HFFc6 (cell line): ENCODE measurements around the gene ME2. TPM values are rescaled to one million over a fixed set of nuclear protein-coding genes. Genes with fewer than 3 reads are reported as not detected.

Source experiments
- DNase-seq: peaks from one replicate; pipeline ENCODE4 v3.0.0-alpha.2; 2018
- H3K27ac Mint-ChIP-seq: 2 replicates; pipeline ENCODE4 v1.8.0; 2020; ENCODE audit warnings: mild to moderate bottlenecking, mixed read lengths
- H3K27me3 Mint-ChIP-seq: 2 replicates; pipeline ENCODE4 v1.8.0; 2021; ENCODE audit warnings: mild to moderate bottlenecking, moderate library complexity, mixed read lengths; ENCODE audit not compliant: insufficient read depth
- H3K36me3 Mint-ChIP-seq: 2 replicates; pipeline ENCODE4 v1.8.0; 2021; ENCODE audit warnings: low read depth, mixed read lengths
- H3K4me1 Mint-ChIP-seq: 2 replicates; pipeline ENCODE4 v1.8.0; 2020; ENCODE audit warnings: low read depth, mixed read lengths
- H3K4me3 Mint-ChIP-seq: 2 replicates; pipeline ENCODE4 v1.8.0; 2020; ENCODE audit warnings: mild to moderate bottlenecking, moderate library complexity, mixed read lengths
- H3K9me3 Mint-ChIP-seq: 2 replicates; pipeline ENCODE4 v1.8.0; 2020; ENCODE audit warnings: mild to moderate bottlenecking, mixed read lengths
- total RNA-seq, 6 experiments: library from RNA; stranded (reverse); fragmentation: NEBNext Ultra II Directional; extraction: Animal tissue kit (Norgen Biotek cat#: 25700); gene quantifications; 2 replicates in 1 of 6; 3 replicates in 5 of 6; pipeline ENCODE4 v1.2.3, GENCODE V29; 2021
- TF ChIP-seq, protein P1 (sequence below): fragments of 200-600 bp; sonication (generic); IDR thresholded peaks from 2 replicates; pipeline ENCODE4 v1.5.0; 2021; ENCODE audit warnings: antibody characterized with exemption, mild to moderate bottlenecking

ME2 gene
- total RNA-seq, 6 experiments from 2014 or later: 34.6 to 43.4 (median 38.7) TPM

DNA sequence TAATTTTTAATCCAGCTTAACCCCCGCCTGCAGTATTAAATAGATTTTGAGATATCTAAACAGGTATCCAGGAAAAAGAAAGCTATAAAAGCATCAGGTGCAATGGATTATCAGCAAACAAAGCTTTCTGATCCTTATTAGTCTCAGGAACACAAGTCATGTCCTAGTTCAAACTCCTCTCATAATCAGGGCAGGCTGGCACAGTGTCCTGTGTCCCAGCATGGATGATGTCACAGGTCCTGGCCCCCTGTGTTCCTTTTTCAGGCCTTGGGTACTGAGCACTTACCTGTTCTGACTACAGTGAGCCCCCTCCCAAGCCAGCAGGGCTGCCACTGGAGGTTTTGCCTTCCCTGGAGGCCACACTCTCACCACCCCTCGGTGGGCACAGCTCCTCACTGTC lies 39.6 kb upstream of the ME2 start:
- H3K4me3 Mint-ChIP-seq: no peak overlapping the region
- H3K4me1 Mint-ChIP-seq: peaks cover 23% of the 10 kb centered on the region
- no peak overlapping the region for H3K27ac Mint-ChIP-seq
- TF ChIP-seq, protein P1, sequence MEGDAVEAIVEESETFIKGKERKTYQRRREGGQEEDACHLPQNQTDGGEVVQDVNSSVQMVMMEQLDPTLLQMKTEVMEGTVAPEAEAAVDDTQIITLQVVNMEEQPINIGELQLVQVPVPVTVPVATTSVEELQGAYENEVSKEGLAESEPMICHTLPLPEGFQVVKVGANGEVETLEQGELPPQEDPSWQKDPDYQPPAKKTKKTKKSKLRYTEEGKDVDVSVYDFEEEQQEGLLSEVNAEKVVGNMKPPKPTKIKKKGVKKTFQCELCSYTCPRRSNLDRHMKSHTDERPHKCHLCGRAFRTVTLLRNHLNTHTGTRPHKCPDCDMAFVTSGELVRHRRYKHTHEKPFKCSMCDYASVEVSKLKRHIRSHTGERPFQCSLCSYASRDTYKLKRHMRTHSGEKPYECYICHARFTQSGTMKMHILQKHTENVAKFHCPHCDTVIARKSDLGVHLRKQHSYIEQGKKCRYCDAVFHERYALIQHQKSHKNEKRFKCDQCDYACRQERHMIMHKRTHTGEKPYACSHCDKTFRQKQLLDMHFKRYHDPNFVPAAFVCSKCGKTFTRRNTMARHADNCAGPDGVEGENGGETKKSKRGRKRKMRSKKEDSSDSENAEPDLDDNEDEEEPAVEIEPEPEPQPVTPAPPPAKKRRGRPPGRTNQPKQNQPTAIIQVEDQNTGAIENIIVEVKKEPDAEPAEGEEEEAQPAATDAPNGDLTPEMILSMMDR: no peak
- peaks cover 16% of the 10 kb centered on the region for H3K27me3 Mint-ChIP-seq
- no peaks in the 10 kb centered on the region for H3K36me3 Mint-ChIP-seq
- H3K9me3 Mint-ChIP-seq: no peaks in the 10 kb centered on the region
- DNase-seq: no peak

DNA sequence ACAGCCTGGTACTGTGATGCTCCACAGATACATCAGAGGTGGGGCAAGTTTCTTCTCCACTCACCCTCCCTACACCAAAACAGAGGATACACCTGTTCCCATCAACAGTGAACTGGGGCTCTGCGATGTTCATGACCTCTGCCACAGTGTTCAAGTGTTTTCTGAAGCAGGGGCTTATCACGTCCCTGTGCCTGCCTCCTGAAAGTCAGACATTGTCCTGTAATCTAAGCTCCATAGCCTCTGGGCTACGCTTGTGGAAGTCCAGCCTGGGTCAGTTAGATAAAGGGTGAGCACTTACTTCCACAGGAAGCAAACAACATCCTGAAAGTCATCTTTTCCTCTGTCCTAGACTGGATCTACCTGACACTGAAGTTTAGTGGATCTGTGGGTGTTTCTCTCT lies 38.9 kb upstream of the ME2 start:
- DNase-seq: no peak
- Mint-ChIP-seq H3K27me3 (peaks cover 16% of the 10 kb centered on the region), H3K27ac (no peak overlapping the region), H3K4me1 (peaks cover 23% of the 10 kb centered on the region), H3K36me3 (no peaks in the 10 kb centered on the region), H3K9me3 (no peaks in the 10 kb centered on the region), H3K4me3 (no peak overlapping the region)
- TF ChIP-seq, protein P1: no peak

DNA sequence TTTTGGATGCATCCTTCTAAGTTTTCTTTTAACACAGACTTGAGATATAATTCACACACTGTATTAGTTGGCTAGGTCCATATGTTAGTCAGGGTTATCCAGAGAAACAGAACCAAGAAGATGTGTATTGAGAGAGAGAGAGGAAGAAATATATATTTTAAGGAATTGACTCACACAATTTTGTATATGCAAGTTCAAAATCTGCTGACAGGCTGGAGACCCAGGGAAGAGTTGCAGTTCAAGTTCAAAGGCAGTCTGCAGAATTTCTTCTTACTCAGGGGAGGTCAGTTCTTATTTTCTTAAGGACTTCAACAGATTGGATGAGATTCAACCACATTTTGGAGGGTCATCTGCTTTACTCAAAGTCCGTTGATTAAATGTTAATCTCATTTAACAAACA lies 36.1 kb upstream of the ME2 start:
- no peak overlapping the region for H3K4me3 Mint-ChIP-seq
- DNase-seq: no peak
- no peaks in the 10 kb centered on the region for H3K9me3 Mint-ChIP-seq
- H3K4me1 Mint-ChIP-seq: peaks cover 17% of the 10 kb centered on the region
- H3K27ac Mint-ChIP-seq: no peak overlapping the region
- H3K27me3 Mint-ChIP-seq: peaks cover 21% of the 10 kb centered on the region
- H3K36me3 Mint-ChIP-seq: no peaks in the 10 kb centered on the region
- TF ChIP-seq, protein P1: no peak

DNA sequence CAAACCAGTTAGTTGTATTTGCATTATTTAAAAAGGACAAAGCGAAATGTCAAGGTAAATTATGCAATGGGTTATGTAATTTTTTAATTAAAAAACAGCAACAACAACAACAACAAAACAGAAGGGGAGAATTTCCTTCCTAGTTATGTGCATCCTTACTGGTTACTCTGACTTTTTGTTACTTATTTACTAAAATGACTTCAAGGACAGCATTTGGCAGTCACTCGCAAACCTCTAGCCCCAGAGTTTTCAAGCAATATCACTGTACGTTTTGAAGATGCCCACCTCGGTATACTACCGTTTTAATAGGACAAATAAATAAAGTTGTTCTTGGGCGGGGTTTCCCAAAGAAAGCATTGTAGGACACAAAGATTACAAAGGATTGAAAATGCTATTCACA lies 34.4 kb upstream of the ME2 start:
- H3K4me3 Mint-ChIP-seq: no peak overlapping the region
- peaks cover 18% of the 10 kb centered on the region for H3K4me1 Mint-ChIP-seq
- no peak overlapping the region for H3K27ac Mint-ChIP-seq
- H3K36me3 Mint-ChIP-seq: no peaks in the 10 kb centered on the region
- H3K9me3 Mint-ChIP-seq: no peaks in the 10 kb centered on the region
- TF ChIP-seq, protein P1: no peak
- H3K27me3 Mint-ChIP-seq: peaks cover 20% of the 10 kb centered on the region
- DNase-seq: no peak

DNA sequence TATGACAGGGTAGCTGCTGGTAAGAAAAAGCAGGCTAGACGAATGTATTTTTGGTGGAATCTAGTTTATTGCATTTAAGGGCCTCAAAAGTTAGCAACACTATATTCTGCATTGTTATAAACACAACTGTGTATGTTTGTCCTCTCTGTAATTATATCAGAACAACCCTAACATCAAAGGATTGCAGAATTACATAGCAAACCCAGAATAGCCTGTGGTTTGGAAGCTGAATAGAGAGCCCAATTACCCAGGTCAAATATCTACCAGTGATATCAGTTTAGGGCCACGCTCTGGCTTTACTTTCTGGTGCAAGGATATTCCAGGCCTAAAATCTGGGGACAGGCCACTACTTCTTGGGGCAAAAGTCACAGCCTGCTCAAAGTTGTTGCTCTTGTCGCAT lies 34.0 kb upstream of the ME2 start:
- no peaks in the 10 kb centered on the region for H3K36me3 Mint-ChIP-seq
- no peak overlapping the region for H3K27ac Mint-ChIP-seq
- TF ChIP-seq, protein P1: no peak
- DNase-seq: no peak
- no peaks in the 10 kb centered on the region for H3K9me3 Mint-ChIP-seq
- H3K4me1 Mint-ChIP-seq: peaks cover 20% of the 10 kb centered on the region
- H3K27me3 Mint-ChIP-seq: peaks cover 16% of the 10 kb centered on the region
- no peak overlapping the region for H3K4me3 Mint-ChIP-seq

DNA sequence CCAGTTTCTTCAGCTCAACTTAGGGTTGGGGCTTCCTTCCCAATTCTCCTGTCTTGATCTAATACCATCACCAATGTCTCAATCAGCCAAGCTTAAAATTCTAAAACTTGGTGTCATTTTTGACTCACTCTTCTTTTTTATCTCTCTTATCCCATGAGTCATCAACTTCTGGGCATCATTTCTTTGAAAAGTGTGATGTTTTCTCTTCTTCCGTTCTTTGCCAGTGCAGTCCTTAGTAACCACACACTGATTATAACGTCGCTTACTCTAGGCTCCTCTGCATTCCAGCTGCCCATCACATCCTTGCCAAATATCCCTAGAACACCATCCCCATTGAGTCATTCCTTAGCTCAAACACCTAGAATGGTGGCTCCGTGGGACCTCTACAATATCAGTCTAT lies 31.7 kb upstream of the ME2 start:
- Mint-ChIP-seq H3K4me1 (peaks cover 20% of the 10 kb centered on the region), H3K27me3 (peaks cover 8% of the 10 kb centered on the region), H3K36me3 (no peaks in the 10 kb centered on the region), H3K4me3 (no peak overlapping the region), H3K27ac (no peak overlapping the region), H3K9me3 (no peaks in the 10 kb centered on the region)
- TF ChIP-seq, protein P1: no peak
- peak; percentile 54 for DNase-seq
